Vagina (tissue), 2 donors: Measurements from ENCODE around the gene PPTC7. TPM values are rescaled to one million over a fixed set of nuclear protein-coding genes. Genes with fewer than 3 reads are reported as not detected.
"Not testable (repeated sequence)": the region's sequence is repeated elsewhere in the genome, so short reads cannot be mapped to it uniquely, and the experiment has no call there.

Experiments
- DNase-seq, 2 donors: peaks; one replicate each; pipeline ENCODE4 v3.0.0-alpha.2; 2017; ENCODE audit errors: extremely low spot score in 2 of 2
- H3K27ac ChIP-seq: fragments of 200-600 bp; sonication (generic); one replicate; pipeline ENCODE4 v1.5.1; 2019
- H3K27me3 ChIP-seq: fragments of 200-600 bp; sonication (generic); one replicate; pipeline ENCODE4 v1.5.1; 2019
- H3K36me3 ChIP-seq, 2 donors: fragments of 200-600 bp; sonication (generic); one replicate each; pipeline ENCODE4 v1.5.1; 2017 to 2019
- H3K4me1 ChIP-seq: fragments of 200-600 bp; sonication (generic); one replicate; pipeline ENCODE4 v1.5.1; 2019
- H3K4me3 ChIP-seq, 2 donors: fragments of 200-600 bp; sonication (generic); 1 replicate in 1 of 2; 2 replicates in 1 of 2; pipeline ENCODE4 v1.5.1; 2016 to 2019
- H3K9me3 ChIP-seq: fragments of 200-600 bp; sonication (generic); one replicate; pipeline ENCODE4 v1.5.1; 2019
- POLR2A ChIP-seq, 2 donors: fragments of 450-650 bp; IDR thresholded peaks; one replicate each; pipeline ENCODE4 v1.6.1; 2017; ENCODE audit warnings: antibody characterized with exemption in 2 of 2, mild to moderate bottlenecking in 2 of 2, moderate library complexity in 2 of 2
- POLR2AphosphoS5 ChIP-seq, 2 donors: sonication (generic); formaldehyde crosslinking; IDR thresholded peaks; one replicate each; pipeline ENCODE4 v1.9.0; 2017; ENCODE audit warnings: antibody characterized with exemption in 2 of 2, mild to moderate bottlenecking in 2 of 2, low read depth in 1 of 2; ENCODE audit not compliant: insufficient read depth in 1 of 2
- intact Hi-C: fragments of 100-400 bp; cut with DNase I; formaldehyde crosslinking; loops from one replicate; pipeline ENCODE4 v1.15.1; 2023
- total RNA-seq: library from RNA; depleted of rRNA; stranded (reverse); fragments of >200 nt; gene quantifications from one replicate; pipeline ENCODE4 v1.2.3, GENCODE V29; 2016
- TF ChIP-seq, protein P1 (sequence below), 3 experiments: fragments of 450-650 bp in 2 of 3; fragments of 200-600 bp in 1 of 3; sonication (generic) in 1 of 3; IDR thresholded peaks; one replicate each; pipeline ENCODE4 v1.5.1; 2017 to 2019; ENCODE audit warnings: antibody characterized with exemption in 3 of 3, mild to moderate bottlenecking in 2 of 3, moderate library complexity in 2 of 3

The PPTC7 gene
- total RNA-seq, 1 donor from 2014 or later = 43.0 TPM

DNA sequence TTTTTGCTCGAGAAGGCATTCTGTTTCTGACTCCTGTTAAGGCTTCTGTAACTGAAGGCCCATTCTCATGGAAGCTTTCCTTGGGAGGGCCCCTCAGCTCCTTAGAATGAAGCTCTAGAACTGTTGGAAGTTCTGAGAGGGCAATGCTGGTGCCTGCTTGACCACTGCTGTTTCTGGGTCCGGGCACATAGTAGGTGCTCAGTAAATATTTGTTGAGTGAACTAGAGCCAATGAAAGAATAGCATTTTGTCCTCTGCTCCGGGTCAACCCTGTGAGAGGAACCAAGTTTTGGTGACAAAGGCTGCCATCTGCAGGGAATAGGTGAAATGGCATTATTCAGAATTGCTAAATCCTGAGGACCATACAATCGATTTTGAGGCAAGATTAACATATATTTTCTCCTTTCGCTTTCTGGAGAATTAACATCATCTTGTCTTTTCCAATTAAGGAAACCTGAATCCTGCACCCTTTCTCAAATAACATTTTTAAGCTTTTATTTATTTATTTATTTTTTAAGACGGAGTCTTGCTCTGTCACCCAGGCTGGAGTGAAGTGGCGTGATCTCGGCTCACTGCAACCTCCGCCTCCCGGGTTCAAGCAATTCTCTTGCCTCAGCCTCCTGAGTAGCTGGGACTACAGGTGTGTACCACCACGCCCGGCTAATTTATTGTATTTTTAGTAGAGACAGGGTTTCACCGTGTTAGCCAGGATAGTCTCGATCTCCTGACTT lies 19.1 kb upstream of the PPTC7 start:
- not testable (repeated sequence) for H3K4me1 ChIP-seq, H3K36me3 ChIP-seq, H3K4me3 ChIP-seq, H3K27me3 ChIP-seq, H3K9me3 ChIP-seq, DNase-seq, H3K27ac ChIP-seq
- intact Hi-C loops = loop anchor here (5.0 to 10.0 kb wide), 3 partner anchors 90 to 223 kb away; partner anchors contain the start of gene ARPC3
- TF ChIP-seq, protein P1, sequence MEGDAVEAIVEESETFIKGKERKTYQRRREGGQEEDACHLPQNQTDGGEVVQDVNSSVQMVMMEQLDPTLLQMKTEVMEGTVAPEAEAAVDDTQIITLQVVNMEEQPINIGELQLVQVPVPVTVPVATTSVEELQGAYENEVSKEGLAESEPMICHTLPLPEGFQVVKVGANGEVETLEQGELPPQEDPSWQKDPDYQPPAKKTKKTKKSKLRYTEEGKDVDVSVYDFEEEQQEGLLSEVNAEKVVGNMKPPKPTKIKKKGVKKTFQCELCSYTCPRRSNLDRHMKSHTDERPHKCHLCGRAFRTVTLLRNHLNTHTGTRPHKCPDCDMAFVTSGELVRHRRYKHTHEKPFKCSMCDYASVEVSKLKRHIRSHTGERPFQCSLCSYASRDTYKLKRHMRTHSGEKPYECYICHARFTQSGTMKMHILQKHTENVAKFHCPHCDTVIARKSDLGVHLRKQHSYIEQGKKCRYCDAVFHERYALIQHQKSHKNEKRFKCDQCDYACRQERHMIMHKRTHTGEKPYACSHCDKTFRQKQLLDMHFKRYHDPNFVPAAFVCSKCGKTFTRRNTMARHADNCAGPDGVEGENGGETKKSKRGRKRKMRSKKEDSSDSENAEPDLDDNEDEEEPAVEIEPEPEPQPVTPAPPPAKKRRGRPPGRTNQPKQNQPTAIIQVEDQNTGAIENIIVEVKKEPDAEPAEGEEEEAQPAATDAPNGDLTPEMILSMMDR (IDR thresholded peaks at IDR 0.05) = peak; percentile 53 to 72 (median 69)

- intact Hi-C loops = loop anchor here (5.0 to 10.0 kb wide), 3 partner anchors 88 to 225 kb away; partner anchors contain the start of gene ARPC3
- Histone ChIP-seq H3K36me3 (no peaks in the 10 kb centered on the region), H3K27me3 (no peaks in the 10 kb centered on the region), H3K9me3 (no peaks in the 10 kb centered on the region), H3K27ac (no peak overlapping the region), H3K4me1 (no peaks in the 10 kb centered on the region), H3K4me3 (no peak overlapping the region)
- TF ChIP-seq POLR2AphosphoS5 (IDR thresholded peaks at IDR 0.05; ENCODE audit: insufficient read depth in 1 of 2, low read depth in 1 of 2) = peak in 1 of 2 donors; percentile 56
- TF ChIP-seq, protein P1 (IDR thresholded peaks at IDR 0.05) = peak; percentile 31 to 57 (median 46)
- TF ChIP-seq POLR2A (IDR thresholded peaks at IDR 0.05) = no peak
- DNase-seq = no peak
Measured at GRCh38 chr12:110600254-110600653, 17.1 kb upstream of the PPTC7 start.

DNA sequence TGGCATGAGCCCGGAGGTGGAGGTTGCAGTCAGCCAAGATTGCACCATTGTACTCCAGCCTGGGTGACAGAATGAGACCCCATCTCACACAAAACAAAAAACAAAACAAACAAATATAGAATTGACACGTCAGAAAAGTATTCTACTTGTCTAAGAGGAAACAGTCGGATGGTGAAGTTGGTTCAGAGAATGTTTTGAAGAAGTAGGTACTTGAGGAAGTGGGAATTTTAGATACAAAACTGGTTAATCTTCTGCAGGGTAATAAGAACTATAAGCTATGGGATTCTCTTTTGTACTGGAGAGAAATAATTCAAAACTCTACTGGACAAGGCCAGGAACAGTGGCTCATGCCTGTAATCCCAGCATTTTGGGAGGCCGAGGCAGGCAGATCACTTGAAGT lies 16.2 kb upstream of the PPTC7 start:
- TF ChIP-seq POLR2AphosphoS5 (IDR thresholded peaks at IDR 0.05; ENCODE audit: insufficient read depth in 1 of 2, low read depth in 1 of 2) = no peak
- TF ChIP-seq POLR2A (IDR thresholded peaks at IDR 0.05) = no peak
- TF ChIP-seq, protein P1 (IDR thresholded peaks at IDR 0.05) = no peak
- intact Hi-C loops = no loop called here

DNA sequence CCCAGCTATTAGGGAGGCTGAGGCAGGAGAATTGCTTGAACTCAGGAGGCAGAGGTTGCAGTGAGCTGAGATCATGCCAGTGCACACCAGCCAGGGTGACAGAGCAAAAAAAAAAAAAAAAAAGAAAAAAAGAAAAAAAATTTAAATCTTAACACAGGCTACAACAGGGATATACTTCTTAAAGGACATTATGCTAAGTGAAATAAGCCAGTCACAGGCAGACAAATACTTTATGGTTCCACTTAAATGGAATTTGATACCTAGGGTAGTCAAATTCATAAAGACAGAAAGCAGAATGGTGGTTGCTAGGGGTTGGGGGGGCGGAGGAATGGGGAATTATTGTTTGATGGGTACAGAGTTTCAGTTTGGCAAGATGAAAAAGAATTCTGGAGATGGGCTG lies 14.8 kb upstream of the PPTC7 start:
- intact Hi-C loops = no loop called here
- Histone ChIP-seq H3K27ac (no peak overlapping the region), H3K4me3 (no peak overlapping the region), H3K27me3 (no peaks in the 10 kb centered on the region), H3K36me3 (no peaks in the 10 kb centered on the region), H3K4me1 (no peaks in the 10 kb centered on the region), H3K9me3 (no peaks in the 10 kb centered on the region)
- no peak for TF ChIP-seq POLR2A (IDR thresholded peaks at IDR 0.05)
- no peak for TF ChIP-seq POLR2AphosphoS5 (IDR thresholded peaks at IDR 0.05; ENCODE audit: insufficient read depth in 1 of 2, low read depth in 1 of 2)
- TF ChIP-seq, protein P1 (IDR thresholded peaks at IDR 0.05) = no peak
- no peak for DNase-seq

More for the DNA sequence above, 16.2 kb upstream of the PPTC7 start:
- no peaks in the 10 kb centered on the region for H3K9me3 ChIP-seq
- H3K4me1 ChIP-seq = no peaks in the 10 kb centered on the region
- no peak overlapping the region for H3K4me3 ChIP-seq
- H3K27ac ChIP-seq = no peak overlapping the region
- DNase-seq = no peak
- no peaks in the 10 kb centered on the region for H3K27me3 ChIP-seq
- H3K36me3 ChIP-seq = no peaks in the 10 kb centered on the region

GRCh38 chr12:110592919-110593318 lies 9.8 kb upstream of the PPTC7 start:
- H3K27ac ChIP-seq, H3K27me3 ChIP-seq, H3K4me3 ChIP-seq, intact Hi-C loops, H3K9me3 ChIP-seq, DNase-seq, H3K36me3 ChIP-seq: not testable (repeated sequence)
- H3K4me1 ChIP-seq = peaks cover 15% of the 10 kb centered on the region
